ENCODE measurements around the gene NFXL1.
"Not testable (repeated sequence)": the region's sequence is repeated elsewhere in the genome, so short reads cannot be mapped to it uniquely, and the experiment has no call there.

DNA sequence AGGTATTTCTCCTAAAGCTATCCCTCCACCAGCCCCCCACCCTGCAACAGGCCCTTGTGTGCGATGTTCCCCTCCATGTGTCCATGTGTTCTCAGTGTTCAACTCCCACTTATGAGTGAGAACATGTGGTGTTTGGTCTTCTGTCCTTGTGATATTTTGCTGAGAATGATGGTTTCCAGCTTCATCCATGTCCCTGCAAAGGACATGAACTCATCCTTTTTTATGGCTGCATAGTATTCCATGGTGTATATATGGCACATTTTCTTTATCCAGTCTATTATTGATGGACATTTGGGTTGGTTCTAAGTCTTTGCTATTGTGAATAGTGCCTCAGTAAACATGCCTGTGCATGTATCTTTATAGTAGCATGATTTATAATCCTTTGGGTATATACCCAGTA is 2.8 kb upstream of the NFXL1 start:
- not testable (repeated sequence) for TF ChIP-seq CTCF (IDR thresholded peaks at IDR 0.05; ENCODE audit: low read depth, low read length); POLR2A (IDR thresholded peaks at IDR 0.05; ENCODE audit: extremely low read depth, insufficient read length); MAX (IDR thresholded peaks at IDR 0.05; ENCODE audit: low read depth, low read length)
